Measurements from ENCODE around the gene MAP3K15.

- TF ChIP-seq CTCF (IDR thresholded peaks at IDR 0.05; ENCODE audit: low read length) (no peak), EZH2 (IDR thresholded peaks at IDR 0.05; ENCODE audit: borderline replicate concordance, low read length) (no peak)
Observed at GRCh38 chrX:19541196-19541595, 25.9 kb upstream of the MAP3K15 start.

Data from OCI-LY1 (cell line).